NCI-H82 treated with DMSO at 0.1 percent for 48 hours (cell line): ENCODE data around the gene COX7A2.

Experiments
- DNase-seq: peaks from one replicate; lab custom pipeline; 2025; ENCODE audit not compliant: unreplicated experiment; lab: John Stamatoyannopoulos, UW

The COX7A2 gene

DNA sequence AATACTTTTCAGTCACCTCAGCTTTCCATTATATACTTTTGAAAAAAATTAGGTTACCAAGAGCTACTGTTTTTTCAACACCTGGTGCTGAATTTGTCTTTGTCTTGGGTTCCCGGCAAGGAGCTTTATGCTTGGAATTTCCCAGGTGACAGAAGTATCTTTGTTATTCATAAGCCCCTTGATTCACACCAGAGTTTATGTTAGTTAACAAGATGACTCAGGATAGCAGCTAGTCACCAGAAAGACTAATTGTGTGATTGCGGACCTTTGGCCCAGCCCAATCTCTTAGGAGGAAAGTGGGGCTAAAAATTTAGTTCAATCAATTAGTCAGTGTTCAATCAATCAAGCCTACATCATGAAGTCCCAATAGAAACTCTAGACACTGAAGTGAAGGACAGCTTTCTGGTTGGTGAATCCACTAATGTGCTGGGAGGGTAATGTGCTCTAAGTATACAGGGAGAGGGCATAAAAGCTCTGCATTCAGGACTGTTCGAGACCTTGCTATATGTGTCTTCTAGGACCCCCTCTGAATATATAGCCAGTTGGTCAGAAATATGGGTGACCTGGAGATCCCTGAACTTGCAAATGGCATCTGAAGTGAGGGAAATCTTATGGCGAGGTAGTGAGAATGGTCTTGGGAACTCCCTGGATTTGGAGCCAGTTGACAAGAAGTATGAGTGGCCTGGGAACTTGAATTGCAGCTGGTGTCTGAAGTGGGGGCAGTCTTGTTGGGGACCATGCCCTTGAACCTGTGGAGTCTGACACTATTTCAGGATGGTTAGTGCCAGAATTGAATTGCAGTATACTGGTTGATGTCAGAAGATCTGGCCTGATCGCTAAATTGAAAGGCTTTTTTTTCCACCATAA lies 24.8 kb upstream of the COX7A2 start:
- DNase-seq: no peak

DNA sequence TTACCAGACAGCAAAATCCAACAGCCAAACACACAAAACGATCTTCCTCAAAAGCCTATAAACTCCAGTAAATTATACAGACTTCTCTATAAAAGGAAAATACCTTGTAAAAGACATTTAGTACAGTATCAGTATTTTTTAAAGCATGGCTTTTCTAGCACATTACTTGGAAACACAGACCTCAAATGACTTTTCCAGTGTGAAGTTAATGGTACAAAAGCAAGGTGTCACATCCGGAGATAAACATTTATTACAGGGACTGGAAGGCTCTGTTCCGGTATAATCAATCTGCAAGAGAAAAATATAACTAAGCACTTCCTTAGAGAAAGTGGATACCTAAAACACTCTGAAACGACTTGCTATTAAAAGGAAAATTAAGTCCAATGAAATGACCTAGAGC lies 23.9 kb upstream of the COX7A2 start:
- no peak for DNase-seq

DNA sequence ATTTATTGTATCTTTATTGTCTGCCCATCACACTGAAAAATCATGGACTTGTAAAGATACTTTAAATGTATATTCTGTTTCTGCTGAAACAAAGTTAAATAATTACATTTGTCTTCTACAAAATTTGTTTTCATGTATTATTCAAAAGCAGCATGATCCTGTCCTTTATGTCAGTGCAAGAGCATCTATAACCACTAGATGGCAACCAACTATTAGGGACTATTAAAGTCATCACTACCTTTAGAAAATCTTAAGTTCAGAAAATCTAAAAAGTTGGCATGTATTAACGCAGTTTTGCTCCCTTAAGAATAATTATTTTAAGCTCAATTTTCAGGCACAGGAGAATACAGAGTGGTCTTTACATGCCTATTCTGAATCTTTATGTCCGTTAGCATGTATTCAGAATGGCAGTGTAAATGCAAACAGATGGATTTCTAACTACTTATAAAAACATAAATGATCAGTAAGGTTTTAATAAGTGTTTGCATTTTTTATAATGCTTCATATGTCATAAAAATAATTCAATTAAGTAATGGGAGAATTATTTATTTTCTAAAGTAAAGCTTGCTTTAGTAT lies 23.2 kb upstream of the COX7A2 start:
- peak; percentile 4 for DNase-seq

- no peak for DNase-seq
These were observed 19.8 kb upstream of the COX7A2 start for GRCh38 chr6:75263401-75263750.

GRCh38 chr6:75262716-75263400 lies 19.3 kb upstream of the COX7A2 start:
- no peak for DNase-seq

DNA sequence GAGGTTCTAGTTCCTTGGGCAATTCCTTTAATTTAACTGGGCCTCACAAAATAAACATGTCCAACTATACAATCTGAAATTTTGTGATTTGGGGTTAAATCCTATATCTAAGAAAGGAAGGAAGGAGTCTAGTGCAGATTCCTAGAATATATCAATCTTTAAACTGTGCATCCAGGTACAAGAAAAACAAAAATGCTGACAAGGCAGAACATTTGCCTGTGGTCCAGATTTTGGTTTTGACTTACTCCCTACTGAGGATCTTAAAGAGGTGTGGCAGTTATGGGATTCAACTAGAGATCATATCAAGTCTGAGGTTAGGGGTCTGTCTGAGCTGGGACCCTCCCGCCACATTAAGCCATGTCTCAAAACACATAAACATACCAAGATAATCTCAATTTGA lies 17.7 kb upstream of the COX7A2 start:
- no peak for DNase-seq

- no peak for DNase-seq
These were observed 13.9 kb upstream of the COX7A2 start for GRCh38 chr6:75257343-75258087.

DNA sequence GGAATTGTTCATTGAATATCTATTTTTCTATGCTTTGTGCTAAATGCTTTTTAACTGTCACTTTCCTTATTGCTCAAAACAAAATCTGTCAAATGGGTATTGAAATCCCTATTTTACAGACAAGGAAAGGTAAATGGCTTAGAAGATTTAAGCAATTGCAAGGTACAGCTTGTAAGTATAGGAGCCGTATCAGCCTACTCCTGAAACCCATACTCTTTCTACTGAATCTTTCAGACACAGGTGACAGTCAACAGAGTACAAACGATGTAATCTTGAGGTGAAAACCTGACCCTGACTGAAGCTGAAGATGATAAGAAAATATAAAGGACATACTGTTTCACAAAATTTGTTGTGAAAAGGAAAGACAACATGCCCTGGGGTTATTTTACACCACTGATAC lies 7.0 kb upstream of the COX7A2 start:
- no peak for DNase-seq

DNA sequence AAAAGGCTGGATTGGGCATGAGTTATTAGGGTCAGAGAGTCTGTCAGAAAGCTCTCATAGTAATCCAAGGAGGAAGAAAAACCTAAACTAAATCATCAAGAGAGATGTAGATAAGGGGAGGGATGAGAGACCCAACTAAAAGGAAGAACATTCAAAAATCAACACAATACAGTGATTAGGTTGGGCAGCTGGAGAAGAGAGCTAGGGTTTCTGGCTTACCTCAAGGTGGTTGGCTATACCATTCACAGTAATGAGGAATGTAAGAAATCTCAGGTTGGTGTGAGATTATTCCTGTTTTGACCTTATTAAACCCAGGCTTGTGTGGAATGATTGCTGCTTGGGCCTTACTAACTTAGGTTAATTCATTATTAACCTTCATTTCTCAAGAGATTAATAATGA lies 6.2 kb upstream of the COX7A2 start:
- no peak for DNase-seq

- DNase-seq: peak; percentile 20
These were observed 2.8 kb upstream of the COX7A2 start for GRCh38 chr6:75246386-75246785.

DNA sequence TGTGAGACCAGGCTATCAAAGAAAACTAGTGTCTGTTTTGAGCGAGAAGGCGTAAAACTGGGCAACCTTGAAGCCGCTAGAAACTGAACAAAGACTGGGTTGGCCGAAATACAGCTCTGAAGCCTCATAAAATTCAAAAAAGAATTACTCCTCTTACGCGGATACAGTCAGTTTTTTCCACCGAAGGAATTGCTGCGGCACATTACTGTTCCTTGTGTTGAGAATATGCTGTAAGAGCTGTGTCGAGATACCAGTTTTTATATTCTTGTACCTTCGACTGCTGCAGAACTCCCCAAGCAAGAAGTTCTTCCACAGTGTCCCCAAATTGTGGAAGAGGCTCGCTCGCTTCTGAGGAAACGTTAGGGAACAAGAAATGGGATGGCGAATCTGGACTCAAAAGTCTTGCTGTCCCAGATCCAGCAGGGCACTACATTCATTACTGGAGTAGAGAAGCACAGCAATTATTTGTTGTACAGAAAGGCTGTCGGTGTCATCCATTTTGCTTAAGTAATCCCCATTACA lies 523 bp upstream of the COX7A2 start:
- DNase-seq: no peak

DNA sequence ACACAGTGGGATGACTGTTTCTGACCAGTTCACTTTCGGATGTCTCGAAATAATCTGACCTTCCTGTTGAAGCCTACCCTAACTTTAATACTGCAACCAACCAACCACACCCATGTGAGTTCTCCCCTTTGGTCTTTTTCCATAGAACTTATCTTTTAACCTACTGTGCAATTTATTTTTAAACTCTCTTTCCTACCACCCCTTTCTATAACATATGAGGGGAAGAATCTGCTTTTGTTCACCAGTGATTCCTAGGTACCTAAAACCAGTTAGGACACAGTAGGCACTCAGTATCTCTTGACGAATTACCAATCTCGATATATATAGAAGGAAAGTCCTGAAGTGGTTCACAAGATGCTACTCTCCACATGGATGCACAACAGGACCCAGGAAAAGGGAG lies 7.0 kb downstream of the COX7A2 start:
- no peak for DNase-seq

GRCh38 chr6:75235271-75235670 lies 8.3 kb downstream of the COX7A2 start:
- DNase-seq: no peak

GRCh38 chr6:75234126-75234865 lies 9.3 kb downstream of the COX7A2 start:
- no peak for DNase-seq

DNA sequence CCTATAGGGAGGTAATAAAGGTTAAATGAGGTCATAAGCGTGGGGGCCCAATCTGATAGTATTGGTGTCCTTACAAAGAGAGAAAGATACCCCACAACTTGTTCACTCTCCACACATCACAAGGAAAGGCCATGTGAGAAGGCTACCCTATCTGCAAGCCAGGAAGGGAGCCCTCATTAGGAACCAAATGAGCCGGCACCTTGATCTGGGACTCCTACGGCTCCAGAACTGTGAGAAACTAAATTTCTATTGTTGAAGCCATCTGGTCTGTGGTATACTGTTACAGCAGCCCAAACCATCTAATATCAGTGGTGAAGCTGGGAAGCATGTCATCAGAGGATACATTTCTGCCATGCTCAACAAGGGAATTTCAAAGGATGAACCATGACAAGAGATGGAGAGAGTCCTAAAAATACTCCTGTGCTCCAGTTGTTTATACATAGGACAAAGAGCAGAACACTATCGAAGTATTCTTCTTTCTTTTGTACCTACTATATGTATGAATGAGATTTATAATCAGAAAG lies 10.4 kb downstream of the COX7A2 start:
- no peak for DNase-seq

- DNase-seq: peak; percentile 24
These were observed 12.9 kb downstream of the COX7A2 start for GRCh38 chr6:75230484-75231325.

GRCh38 chr6:75224303-75224926 lies 19.2 kb downstream of the COX7A2 start:
- no peak for DNase-seq

- DNase-seq: no peak
These were observed 20.2 kb downstream of the COX7A2 start for GRCh38 chr6:75223428-75223827.

GRCh38 chr6:75222261-75222660 lies 21.3 kb downstream of the COX7A2 start:
- no peak for DNase-seq
